ENCODE data around the gene PTPN21.

DNA sequence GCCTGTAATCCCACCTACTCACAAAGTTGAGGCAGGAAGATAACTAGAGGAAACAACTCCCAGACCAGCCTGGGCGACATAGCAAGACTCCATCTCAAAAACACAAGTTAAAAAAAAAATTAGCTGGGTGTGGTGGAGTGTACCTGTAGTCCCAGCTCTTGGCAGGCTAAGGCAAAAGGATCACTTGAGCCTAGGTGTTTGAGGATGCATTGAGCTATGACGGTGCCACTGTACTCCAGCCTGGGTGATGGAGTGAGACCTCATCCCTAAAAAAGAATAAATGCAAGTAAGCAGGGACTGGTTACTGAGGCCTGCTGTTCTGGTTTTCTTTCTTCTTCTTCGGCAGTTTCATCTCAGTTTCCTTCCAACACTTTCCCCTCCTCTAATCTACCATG is 7.4 kb downstream of the PTPN21 start:
- TF ChIP-seq, protein P1, sequence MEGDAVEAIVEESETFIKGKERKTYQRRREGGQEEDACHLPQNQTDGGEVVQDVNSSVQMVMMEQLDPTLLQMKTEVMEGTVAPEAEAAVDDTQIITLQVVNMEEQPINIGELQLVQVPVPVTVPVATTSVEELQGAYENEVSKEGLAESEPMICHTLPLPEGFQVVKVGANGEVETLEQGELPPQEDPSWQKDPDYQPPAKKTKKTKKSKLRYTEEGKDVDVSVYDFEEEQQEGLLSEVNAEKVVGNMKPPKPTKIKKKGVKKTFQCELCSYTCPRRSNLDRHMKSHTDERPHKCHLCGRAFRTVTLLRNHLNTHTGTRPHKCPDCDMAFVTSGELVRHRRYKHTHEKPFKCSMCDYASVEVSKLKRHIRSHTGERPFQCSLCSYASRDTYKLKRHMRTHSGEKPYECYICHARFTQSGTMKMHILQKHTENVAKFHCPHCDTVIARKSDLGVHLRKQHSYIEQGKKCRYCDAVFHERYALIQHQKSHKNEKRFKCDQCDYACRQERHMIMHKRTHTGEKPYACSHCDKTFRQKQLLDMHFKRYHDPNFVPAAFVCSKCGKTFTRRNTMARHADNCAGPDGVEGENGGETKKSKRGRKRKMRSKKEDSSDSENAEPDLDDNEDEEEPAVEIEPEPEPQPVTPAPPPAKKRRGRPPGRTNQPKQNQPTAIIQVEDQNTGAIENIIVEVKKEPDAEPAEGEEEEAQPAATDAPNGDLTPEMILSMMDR (IDR thresholded peaks at IDR 0.05) = no peak
- TF ChIP-seq, protein P2, sequence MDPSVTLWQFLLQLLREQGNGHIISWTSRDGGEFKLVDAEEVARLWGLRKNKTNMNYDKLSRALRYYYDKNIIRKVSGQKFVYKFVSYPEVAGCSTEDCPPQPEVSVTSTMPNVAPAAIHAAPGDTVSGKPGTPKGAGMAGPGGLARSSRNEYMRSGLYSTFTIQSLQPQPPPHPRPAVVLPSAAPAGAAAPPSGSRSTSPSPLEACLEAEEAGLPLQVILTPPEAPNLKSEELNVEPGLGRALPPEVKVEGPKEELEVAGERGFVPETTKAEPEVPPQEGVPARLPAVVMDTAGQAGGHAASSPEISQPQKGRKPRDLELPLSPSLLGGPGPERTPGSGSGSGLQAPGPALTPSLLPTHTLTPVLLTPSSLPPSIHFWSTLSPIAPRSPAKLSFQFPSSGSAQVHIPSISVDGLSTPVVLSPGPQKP (IDR thresholded peaks at IDR 0.05; ENCODE audit: low read depth, low read length) = no peak
- no peak for TF ChIP-seq POLR2AphosphoS2 (conservative IDR thresholded peaks at IDR 0.05; ENCODE audit: low read length)
- no peak for TF ChIP-seq MAFK (IDR thresholded peaks at IDR 0.05; ENCODE audit: partially characterized antibody)
- no peak for TF ChIP-seq HOXA7 (CRISPR knock-in tag; IDR thresholded peaks at IDR 0.05)
- no peak for TF ChIP-seq POLR2A (IDR thresholded peaks at IDR 0.05; ENCODE audit: low read length)
